Stimulated activated CD4-positive, alpha-beta T cell treated with anti-CD3 and anti-CD28 coated beads, Interleukin-4, amount 100 ng/mL, for 24 hours (primary cell): ENCODE data around the gene FAM169A.
A peak's percentile ranks its signal among the peaks of the same experiment; 100 is the strongest.
"Not testable (repeated sequence)": the region's sequence is repeated elsewhere in the genome, so short reads cannot be mapped to it uniquely, and the experiment has no call there.

Experiments
- DNase-seq: peaks from one replicate; pipeline ENCODE4 v3.0.0-alpha.2; 2020

The FAM169A gene

GRCh38 chr5:74787424-74787823 lies 78.8 kb downstream of the FAM169A start:
- no peak for DNase-seq

GRCh38 chr5:74786851-74787250 lies 79.3 kb downstream of the FAM169A start:
- no peak for DNase-seq

- DNase-seq = no peak
These were observed 87.6 kb downstream of the FAM169A start for GRCh38 chr5:74778609-74779008.

- DNase-seq = no peak
These were observed 93.8 kb downstream of the FAM169A start for GRCh38 chr5:74772359-74772758.

GRCh38 chr5:74767579-74767913 lies 98.6 kb downstream of the FAM169A start:
- DNase-seq = peak; percentile 25

- DNase-seq = peak; percentile 94
These were observed 99.2 kb downstream of the FAM169A start, which contains the start of the genes GFM2 and NSA2 for GRCh38 chr5:74766849-74767578. GFM2 (minus strand) TSS chr5:74767117; CDS start chr5:74763742, 3,375 bp downstream. NSA2 (plus strand) TSS chr5:74767249; CDS start chr5:74767361, 112 bp downstream.

- DNase-seq = peak; percentile 14
These were observed 99.8 kb downstream of the FAM169A start for GRCh38 chr5:74766418-74766848.

GRCh38 chr5:74765929-74766328 lies 100.3 kb downstream of the FAM169A start:
- DNase-seq = no peak

- no peak for DNase-seq
These were observed 101.0 kb downstream of the FAM169A start for GRCh38 chr5:74765201-74765600.

GRCh38 chr5:74763504-74763903 lies 102.7 kb downstream of the FAM169A start:
- DNase-seq = no peak

- peak; percentile 53 for DNase-seq
These were observed 103.6 kb downstream of the FAM169A start for GRCh38 chr5:74762599-74762998.

GRCh38 chr5:74761241-74761640 lies 104.9 kb downstream of the FAM169A start:
- DNase-seq = no peak

GRCh38 chr5:74748742-74749141 lies 117.4 kb downstream of the FAM169A start:
- not testable (repeated sequence) for DNase-seq

GRCh38 chr5:74738406-74738805 lies 127.8 kb downstream of the FAM169A start:
- no peak for DNase-seq

- DNase-seq = no peak
These were observed 129.4 kb downstream of the FAM169A start for GRCh38 chr5:74736759-74737158.
